HTR-8/SVneo (cell line): ENCODE data around the gene SHANK1.

Experiments
- DNase-seq: peaks from one replicate; pipeline ENCODE4 v3.0.0; 2011; ENCODE audit warnings: low spot score, mixed read lengths; ENCODE audit not compliant: insufficient read length
- FAIRE-seq: peaks from 2 replicates; lab custom pipeline; 2011; peaks lifted over from hg19 to GRCh38; lab: Jason Lieb, UNC

SHANK1 gene

DNA sequence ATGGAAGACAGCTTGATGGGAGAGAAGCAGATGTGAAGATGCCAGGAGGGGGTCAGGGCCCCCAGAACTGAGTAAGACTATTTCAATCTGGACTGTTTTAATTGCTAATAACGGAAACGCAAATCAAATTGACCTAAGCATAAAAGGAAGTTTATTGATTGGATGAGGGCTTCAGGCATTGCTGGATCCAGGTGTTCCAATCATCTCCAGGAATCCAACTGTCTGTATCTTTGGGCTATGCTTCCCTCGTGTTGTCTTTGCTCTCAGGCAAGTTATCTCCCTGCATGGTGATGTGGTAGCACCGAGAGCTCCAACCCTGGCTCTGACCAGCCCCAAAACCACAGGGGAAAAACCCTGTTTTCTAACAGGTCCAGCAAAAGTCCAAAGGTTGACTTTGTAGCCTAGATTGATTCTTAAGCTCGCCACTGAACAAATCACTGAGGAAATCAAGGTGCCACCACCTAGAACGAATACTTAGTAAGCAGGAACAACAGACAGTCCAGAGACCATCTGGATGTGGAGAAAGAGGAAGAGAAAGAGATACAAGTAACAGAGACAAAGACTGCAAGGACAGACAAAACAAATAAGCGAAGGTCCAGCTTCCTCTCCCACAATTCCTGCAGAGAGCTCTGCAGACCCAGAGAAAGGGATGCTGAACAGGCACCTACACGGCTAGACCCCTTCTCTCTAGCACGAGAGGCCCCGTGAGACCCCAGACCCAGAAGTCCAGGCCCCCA, 71.6 kb downstream of the SHANK1 start:
- FAIRE-seq (no peak), DNase-seq (no peak)

DNA sequence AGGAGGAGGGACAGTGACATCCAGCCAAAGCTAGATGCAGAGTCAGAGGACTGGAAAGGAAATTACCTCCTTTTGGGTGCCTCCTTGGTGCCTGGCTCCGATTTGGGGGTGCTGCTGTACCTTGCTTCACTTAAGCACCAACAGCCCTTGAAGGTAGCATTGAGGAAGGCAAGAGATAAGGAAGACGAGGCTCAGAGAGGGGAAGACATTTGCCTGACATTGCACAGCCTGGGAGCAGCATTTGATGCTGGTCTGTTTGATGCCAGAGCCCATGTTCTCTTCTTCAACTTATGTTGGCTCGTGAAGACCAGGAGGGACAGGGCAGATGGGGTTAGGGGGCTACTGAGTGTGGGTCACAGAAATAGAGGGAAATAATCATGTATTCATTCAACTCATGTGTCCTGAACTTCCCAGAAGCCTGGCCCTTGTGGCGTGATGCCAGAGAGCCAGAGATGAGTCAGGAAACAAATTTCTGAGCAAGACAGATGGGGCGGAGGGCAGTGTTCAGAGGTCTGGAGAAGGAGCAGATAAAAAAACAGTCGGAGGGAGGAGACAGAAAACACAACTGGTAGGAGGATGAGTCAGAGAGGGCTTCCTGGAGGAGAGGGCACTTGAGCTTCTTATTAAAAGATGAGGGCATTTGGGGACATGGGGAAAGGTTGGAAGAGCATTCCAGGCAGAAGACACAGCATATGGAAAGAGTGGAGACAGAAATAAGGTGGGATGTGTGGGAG, 73.4 kb downstream of the SHANK1 start:
- FAIRE-seq (peak; percentile 80), DNase-seq (peak; percentile 58)

DNA sequence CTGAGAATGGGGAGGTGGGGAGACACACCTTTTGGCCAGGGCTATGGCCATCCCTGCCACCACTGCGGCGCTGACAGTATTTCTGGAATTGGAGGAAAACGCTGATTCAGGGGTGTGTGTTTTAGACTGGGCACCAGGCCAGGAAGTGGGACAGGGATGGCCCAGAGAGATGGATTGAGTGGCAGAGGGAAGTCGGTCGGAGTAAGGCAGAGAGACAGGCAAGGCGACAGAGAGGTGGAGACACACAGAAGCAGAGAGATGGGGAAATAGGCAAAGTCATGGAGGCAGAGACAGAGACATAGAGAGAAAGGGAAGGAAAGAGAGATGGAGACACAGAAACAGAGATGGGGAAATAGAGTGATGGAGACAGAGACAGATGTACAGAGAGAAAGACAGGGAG, 74.5 kb downstream of the SHANK1 start:
- no peak for DNase-seq
- FAIRE-seq = no peak

DNA sequence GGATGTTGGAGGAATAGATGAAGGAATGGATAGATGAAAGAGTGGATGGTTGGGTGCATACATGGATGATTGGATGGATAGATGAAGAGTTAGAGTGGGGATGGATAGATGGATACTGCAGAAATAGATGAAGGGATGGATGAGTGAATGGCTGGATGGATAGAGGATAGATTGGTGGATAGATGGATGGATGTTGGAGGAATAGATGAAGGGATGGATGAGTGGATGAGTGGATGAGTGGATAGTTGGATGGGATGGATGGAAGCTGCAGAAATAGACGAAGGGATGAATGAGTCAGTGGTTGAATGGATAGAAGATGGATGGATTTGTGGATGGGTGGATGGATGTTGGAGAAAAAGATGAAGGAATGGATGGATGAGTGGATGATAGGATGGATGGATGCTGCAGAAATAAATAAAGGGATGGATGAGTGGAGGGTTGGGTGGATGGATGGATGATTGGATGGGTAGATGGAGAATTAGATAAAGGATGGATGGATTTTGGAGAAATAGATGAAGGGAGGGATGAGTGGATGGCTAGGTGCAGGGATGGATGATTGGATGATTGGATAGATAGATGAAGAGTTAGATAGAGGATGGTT, 75.2 kb downstream of the SHANK1 start:
- FAIRE-seq (no peak), DNase-seq (no peak)

DNA sequence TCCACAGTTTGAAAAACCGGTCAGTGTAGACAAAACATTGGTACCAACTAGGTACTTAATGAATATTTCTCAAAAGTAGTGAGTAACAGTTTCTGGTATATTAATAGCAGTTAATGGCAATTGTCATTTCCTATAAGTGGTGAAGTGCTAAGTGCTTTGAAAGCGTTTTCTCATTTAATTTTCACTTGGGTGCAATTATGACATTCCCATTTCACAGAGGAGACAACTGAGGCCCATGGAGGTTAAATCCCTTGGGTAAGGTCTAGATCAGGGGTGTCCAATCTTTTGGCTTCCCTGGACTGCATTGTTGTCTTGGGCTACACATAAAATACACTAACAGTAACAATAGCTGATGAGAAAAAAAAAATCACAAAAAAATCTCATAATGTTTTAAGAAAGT, 79.2 kb downstream of the SHANK1 start:
- DNase-seq (no peak), FAIRE-seq (no peak)

DNA sequence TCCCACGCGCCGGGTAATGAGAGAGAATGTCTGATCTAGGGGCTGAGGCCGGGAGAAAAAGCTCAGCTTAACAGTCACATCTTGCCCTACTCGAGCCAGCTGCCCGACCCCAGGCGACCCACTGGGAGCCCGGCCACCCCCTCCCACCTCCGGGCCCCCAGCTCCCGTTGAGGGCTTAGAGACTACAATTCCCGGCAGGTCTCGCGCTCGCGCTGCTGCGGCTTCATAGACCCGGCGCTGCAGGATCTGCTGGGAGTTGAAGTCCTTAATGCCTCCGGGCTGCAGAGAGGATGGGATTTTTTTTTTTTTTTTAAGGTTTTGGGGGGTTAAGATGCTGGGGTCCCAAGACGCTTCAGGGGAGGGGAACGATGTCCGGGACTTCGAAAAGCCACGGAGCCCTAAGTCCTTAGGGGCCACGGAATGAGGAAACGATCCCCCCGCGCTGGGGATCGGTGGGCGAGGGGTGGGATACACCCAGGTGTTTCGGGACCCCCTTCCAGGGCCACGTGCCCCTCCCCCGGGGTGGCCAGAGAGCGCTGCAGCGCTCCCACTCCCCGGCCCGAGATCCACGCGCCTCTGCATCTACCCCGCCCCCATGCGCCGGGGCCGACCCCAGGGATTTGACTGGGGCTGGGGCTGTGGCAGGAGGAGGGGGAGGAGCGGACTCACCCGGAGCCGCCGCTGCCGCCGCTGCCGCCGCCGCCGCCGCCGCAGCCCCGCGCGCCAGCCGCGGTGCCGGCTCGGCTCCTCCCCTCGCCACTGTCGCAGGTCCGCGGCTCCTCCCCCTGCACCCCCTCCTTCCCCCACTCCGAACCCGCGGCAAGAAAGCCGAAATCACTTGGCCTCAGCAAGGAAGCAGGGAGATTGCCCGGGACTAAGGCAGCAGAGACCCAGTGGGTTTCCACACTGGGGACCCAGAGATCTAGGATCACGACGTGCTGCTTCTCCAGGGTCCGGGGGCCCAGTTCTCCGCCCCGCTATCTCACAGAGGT, 80.2 kb downstream of the SHANK1 start, which contains the start of gene SYT3:
SYT3 (minus strand) TSS at position 761 of the 992 bp plus-strand sequence. CDS start 2,470 bp downstream, outside the sequence.
- DNase-seq (peak; percentile 85), FAIRE-seq (peak; percentile 31)

DNA sequence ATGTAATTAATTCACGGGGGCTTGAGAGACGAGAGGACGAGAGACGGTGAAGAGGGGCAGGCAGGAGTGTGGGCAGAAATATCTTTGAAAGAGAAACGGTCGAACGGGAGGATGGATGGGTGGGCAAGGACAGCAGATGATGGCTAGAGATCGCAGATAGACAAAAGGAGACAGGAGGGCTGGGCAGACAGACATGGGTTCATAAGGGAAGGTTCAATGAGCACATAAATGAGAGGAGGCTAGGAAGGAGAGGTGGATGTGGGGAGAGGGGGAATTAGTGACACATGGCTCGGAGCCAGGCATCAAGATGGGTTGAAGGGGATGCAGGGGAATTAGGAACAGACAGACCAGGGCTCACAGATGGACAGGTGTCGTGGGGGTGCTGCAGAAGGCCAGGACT, 81.0 kb downstream of the SHANK1 start:
- FAIRE-seq (no peak), DNase-seq (no peak)

DNA sequence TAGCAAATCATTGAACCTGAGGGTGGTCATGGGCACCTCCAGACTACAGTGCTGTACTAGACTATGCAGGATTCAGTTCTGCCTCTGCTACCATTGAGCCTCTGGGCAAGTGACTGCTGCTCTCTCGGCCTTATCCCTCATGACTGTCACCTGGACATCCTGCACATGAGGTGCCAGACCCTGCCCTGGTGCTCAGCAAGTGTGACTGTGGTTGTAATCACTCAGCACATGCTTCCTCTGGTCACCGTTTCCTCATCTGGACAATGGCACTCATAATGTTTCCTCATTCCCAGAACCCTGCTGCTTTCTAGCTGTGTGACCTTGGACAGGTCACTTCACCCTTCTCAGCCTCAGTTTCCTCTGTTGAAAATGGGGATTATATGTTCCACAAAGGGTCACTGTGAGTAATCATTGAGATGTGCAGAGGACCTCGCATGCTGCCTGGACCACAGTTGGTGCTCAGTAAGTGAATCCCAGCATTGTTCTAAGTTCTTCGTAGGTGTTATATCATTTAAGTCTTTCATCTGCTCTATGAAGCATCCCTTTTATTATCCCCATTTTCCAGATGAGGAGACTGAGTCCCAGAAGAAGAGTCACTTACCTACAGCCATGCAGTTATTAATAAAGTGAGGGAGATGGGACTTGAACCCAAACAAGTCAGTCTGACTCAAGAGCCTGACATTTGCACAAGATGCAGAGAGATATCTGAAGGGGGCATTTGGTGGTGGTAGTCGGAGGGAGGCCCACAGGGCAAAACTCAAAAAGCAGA, 83.1 kb downstream of the SHANK1 start:
- no peak for DNase-seq
- FAIRE-seq = no peak

DNA sequence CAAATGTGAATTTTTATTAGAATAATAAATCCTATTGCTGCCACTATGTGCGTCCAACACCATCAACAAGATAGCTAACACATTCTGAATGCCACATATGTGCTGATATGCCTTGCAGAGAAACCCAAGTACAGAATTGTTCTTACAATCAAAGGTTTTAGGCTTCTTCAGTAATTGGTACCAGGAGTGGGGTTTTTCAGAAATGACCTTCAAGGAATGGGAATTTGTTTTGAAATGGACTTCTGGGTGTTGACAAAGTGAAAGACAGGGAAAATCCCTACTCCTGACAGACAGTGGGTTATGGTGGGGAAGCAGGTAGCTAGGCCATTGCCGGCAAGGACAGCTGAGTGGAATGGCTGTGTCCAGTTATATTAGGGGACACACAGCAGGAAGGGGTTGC, 85.6 kb downstream of the SHANK1 start:
- FAIRE-seq = peak; percentile 9

DNA sequence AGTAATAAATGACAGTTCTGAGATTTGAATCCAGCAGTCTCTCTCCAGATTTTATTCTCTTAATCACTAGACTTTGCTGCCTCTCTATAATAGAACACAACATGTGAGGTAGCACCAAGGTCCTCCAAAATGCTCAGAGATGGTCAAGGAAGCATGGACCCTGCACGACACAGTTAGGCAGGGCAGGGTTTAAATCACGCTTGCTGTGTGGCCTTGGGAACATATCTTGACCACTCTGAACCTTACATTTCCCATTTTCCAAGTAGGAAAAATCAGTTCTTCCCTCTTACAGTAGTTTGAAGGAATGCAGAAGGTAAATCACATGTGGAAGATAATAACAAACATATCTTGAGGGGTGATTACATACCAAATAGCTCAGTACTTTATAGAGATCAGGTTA, 86.2 kb downstream of the SHANK1 start:
- DNase-seq (no peak), FAIRE-seq (no peak)

More for the DNA sequence above, 85.6 kb downstream of the SHANK1 start:
- no peak for DNase-seq

DNA sequence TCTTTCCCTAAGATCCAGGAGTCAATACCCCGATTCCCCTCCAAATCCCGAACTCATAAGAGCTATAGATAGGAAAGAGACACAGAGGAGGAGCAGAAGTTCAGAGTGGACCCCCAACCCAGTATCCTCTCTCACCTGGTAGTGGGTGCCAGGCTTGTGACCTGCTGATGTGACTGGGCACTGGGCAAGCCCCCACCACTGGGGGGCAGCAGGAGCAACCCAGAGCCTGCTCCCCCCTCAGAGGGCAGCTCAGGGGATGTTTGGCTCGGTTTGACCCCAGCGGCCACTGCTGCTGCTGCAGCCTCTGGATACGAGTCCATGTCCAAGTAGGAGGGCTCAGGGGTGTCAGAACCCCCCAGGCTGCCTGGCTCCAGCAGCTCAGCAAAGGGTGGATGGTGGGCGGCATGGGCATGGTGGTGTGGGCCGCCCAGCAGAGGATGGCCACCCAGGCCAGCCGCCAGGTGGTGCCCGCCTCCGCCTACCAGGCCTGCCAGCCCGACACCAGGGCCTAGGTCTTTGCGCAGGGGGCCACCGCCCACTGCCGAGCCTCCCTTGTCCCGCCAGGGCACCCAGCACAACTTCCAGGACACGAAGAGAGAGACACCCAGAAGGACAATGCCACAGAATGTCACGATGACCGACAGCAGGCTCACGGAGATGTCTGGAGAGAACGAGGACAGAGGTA, 87.3 kb downstream of the SHANK1 start:
- DNase-seq = no peak
- no peak for FAIRE-seq

DNA sequence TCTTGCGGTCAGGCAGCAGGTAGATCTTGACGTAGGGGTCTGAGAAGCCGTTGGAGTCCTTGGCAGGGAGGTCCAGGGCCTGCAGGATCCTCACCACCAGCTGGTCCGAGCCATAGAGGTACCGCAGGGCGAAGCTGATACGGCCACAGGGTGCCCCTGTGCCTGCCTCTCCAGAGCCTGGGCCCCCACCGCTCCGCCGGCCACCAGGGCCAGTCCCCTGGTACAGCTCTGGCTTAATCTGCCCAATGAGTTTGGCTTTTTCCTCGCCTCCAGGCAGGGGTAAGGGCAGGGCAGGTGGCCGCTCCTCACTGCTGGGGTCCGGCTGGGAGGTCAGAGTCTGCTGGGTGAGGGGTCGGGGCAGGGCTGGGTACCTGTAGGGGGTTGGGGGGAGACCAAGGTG, 89.8 kb downstream of the SHANK1 start:
- FAIRE-seq (no peak), DNase-seq (no peak)

DNA sequence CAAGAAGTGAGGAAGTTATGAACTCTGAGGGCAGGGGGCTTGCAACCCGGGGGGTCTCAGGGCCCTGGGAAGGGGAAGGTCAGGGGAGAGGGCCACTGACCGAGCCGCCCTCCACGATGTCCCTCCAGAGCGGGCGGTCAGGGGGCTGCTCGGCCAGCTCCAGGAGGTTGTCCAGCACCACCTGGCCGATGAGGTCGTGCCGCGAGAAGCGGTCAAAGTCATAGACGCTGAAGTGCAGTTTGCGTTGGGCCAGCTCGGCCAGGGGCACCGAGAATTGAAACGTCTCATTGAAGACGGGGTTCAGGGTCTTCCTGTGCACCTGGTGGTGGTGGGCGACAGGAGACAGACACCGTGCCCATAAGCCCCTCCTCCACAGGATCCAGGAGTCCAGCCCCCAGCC, 90.4 kb downstream of the SHANK1 start:
- DNase-seq = no peak
- no peak for FAIRE-seq

DNA sequence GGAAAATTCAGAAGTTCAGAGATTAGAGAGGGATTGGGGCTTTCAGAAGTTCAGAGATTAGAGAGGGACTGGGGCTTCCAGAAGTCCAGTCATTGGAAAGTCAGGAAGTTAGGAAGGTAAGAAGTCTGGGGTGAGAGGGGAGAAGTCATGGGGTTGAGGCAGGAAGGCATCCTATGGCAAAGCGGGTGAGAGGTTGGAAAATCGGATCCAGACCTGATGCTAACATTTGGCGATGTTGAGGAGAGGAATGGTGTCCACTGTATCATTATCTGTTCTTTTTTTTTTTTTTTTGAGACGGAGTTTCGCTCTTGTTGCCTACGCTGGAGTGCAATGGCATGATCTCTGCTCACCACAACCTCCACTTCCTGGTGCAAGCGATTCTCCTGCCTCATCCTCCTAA, 91.1 kb downstream of the SHANK1 start:
- DNase-seq (no peak), FAIRE-seq (no peak)

DNA sequence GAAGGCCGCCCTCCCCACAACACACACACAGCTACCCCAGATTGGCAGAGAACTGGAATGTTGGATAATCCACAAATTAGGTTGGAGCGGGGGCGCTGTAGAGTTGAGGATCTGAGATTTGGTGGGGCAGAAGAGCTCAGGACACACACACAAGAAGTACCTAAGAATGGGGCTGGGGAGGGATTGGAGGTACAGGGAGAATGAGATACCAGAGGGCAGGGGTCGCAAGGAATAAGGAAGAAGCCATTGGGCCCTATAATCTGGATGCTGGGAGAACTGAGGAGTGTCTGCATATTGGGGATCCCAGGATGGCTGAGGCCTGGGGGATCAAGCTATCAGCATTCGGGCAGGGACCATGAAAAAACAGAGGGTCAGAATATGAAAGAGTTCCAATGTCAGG, 91.5 kb downstream of the SHANK1 start:
- no peak for DNase-seq
- no peak for FAIRE-seq

DNA sequence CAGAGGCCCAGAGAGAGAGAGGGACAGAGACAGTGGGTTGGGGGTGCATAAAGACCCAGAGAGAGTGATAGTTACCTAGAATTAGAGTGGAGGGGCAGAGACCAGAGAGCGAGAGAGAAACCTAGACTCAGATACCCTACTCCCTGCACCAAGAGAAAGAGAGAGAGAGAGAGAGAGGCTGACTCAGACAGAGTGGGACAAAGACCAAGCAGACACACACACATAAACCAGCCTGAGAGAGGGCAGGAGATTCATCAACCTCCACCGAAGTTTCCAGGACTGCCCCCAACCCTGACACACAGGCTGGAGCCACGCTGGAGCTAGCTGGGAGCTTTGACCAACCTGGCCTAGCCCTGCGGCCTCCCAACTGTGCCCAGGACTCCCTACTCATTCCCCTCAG, 92.8 kb downstream of the SHANK1 start:
- FAIRE-seq (no peak), DNase-seq (no peak)

DNA sequence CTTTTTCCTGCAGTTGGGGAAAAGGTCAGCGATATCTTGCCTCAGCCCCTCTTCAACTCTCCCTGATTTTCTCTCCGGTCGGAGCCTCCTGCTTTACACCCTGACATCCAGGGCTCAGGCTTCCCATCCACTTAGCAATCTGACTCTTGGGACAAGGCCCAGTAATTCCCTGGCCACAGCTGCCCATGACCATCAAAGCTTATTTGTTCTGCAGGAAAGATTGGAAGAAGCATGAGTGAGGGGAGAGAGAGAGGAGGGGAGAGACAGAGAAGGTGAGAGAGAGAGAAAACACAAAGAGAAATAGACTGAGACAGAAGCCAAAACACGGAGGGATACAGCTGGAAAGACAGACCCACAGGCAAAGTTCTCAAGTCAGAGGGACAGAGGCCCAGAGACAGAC, 93.6 kb downstream of the SHANK1 start:
- FAIRE-seq = no peak
- DNase-seq = no peak

DNA sequence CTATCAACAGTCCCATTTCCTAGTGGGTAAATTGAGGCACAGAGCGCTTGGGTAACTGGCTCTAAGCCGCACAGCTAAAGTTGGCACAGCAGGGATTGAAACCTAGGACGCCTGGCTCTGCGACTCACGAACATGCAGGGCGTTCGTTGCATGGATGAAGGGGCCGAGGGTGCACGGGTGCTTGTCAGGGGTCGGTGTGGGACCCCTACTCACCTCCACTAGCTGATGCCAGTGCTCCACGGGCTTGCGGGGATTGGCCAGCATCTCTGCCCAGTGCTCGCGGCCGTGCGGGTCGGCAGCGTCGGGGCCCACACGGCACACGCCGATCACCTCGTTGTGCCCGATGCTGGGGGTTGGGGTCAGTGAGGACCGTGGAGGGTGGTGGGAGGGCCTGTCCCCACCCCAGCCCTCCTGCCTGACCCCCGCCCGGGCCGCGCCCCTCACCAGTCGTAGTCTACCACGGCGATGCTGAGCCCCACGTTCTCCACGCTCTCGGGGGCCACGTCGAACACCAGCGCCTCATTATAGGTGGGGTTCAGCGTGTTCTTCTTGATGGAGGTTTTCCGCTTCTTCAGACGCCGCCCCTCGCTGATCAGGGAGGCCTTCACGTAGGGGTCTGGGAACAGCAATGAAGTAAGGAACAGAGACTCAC, 94.5 kb downstream of the SHANK1 start:
- DNase-seq = no peak
- no peak for FAIRE-seq
